ENCODE results near the gene SIRT6. TPM values are rescaled to one million over a fixed set of nuclear protein-coding genes. Genes with fewer than 3 reads are reported as not detected.

SIRT6 gene
- total RNA-seq, 1 experiment from 2014 or later = 25.1 TPM

Other genes with a start within 250 kb of the SIRT6 start
- 59.4 and 60.1 TPM in 2 replicates for gene NMRK2, start 249.5 kb downstream of the SIRT6 start, total RNA-seq (2014; rRNA removed; shearing (Covaris generic))
- gene DAPK3, start 211.5 kb downstream of the SIRT6 start, total RNA-seq (2014; rRNA removed; shearing (Covaris generic)) = 124 and 131 TPM in 2 replicates
- 2,968 and 3,290 TPM in 2 replicates for gene EEF2, start 197.1 kb downstream of the SIRT6 start, total RNA-seq (2014; rRNA removed; shearing (Covaris generic))
- 47.9 and 54.4 TPM in 2 replicates for gene PIAS4, start 174.8 kb downstream of the SIRT6 start, total RNA-seq (2014; rRNA removed; shearing (Covaris generic))
- gene ZBTB7A, start 115.7 kb downstream of the SIRT6 start, total RNA-seq (2014; rRNA removed; shearing (Covaris generic)) = 18.3 and 20.8 TPM in 2 replicates
- gene MAP2K2, start 58.4 kb downstream of the SIRT6 start, total RNA-seq (2014; rRNA removed; shearing (Covaris generic)) = 221 and 226 TPM in 2 replicates
- gene CREB3L3, start 28.9 kb downstream of the SIRT6 start, total RNA-seq (2014; rRNA removed; shearing (Covaris generic)) = not detected in 2 replicates
- gene ANKRD24, start 126 bp upstream of the SIRT6 start, total RNA-seq (2014; rRNA removed; shearing (Covaris generic)) = 1.0 and 1.2 TPM in 2 replicates
- gene EBI3, start 47.0 kb upstream of the SIRT6 start, total RNA-seq (2014; rRNA removed; shearing (Covaris generic)) = 0.10 and 0.67 TPM in 2 replicates
- 31.0 and 32.7 TPM in 2 replicates for gene YJU2, start 64.5 kb upstream of the SIRT6 start, total RNA-seq (2014; rRNA removed; shearing (Covaris generic))
- 1.3 and 1.5 TPM in 2 replicates for gene SHD, start 96.7 kb upstream of the SIRT6 start, total RNA-seq (2014; rRNA removed; shearing (Covaris generic))
- gene TMIGD2, start 119.8 kb upstream of the SIRT6 start, total RNA-seq (2014; rRNA removed; shearing (Covaris generic)) = 0.45 and 0.78 TPM in 2 replicates
- 29.8 and 34.1 TPM in 2 replicates for gene FSD1, start 122.0 kb upstream of the SIRT6 start, total RNA-seq (2014; rRNA removed; shearing (Covaris generic))
- gene STAP2, start 156.3 kb upstream of the SIRT6 start, total RNA-seq (2014; rRNA removed; shearing (Covaris generic)) = 14.2 and 18.0 TPM in 2 replicates
- 11.4 and 17.4 TPM in 2 replicates for gene MPND, start 161.0 kb upstream of the SIRT6 start, total RNA-seq (2014; rRNA removed; shearing (Covaris generic))
- 73.1 and 97.7 TPM in 2 replicates for gene SH3GL1, start 218.0 kb upstream of the SIRT6 start, total RNA-seq (2014; rRNA removed; shearing (Covaris generic))
- 121 and 122 TPM in 2 replicates for gene CHAF1A, start 220.1 kb upstream of the SIRT6 start, total RNA-seq (2014; rRNA removed; shearing (Covaris generic))